Uterus (tissue), 4 donors: ENCODE results near the gene TLE2. TPM values are rescaled to one million over a fixed set of nuclear protein-coding genes. Genes with fewer than 3 reads are reported as not detected.

Experiments used
- DNase-seq, 2 donors: peaks; one replicate each; pipeline ENCODE4 v3.0.0-alpha.2; 2019 to 2020
- H3K27ac ChIP-seq, 2 donors: fragments of 200-600 bp; sonication (generic); 1 replicate in 1 of 2; 2 replicates in 1 of 2; pipeline ENCODE4 v1.5.1; 2016 to 2018
- H3K27me3 ChIP-seq, 2 donors: fragments of 200-600 bp; sonication (generic); one replicate each; pipeline ENCODE4 v1.5.1; 2018 to 2019; ENCODE audit warnings: control low read depth in 1 of 2
- H3K36me3 ChIP-seq, 2 donors: fragments of 200-600 bp; sonication (generic); one replicate each; pipeline ENCODE4 v1.5.1; 2019; ENCODE audit warnings: control low read depth in 1 of 2
- H3K4me1 ChIP-seq, 2 donors: fragments of 200-600 bp; sonication (generic); one replicate each; pipeline ENCODE4 v1.5.1; 2018 to 2019; ENCODE audit warnings: control low read depth in 1 of 2
- H3K4me3 ChIP-seq, 2 donors: fragments of 200-600 bp; sonication (generic); 1 replicate in 1 of 2; 2 replicates in 1 of 2; pipeline ENCODE4 v1.5.1; 2018 to 2019; ENCODE audit warnings: mild to moderate bottlenecking in 1 of 2
- H3K9me3 ChIP-seq, 2 donors: fragments of 200-600 bp; sonication (generic); one replicate each; pipeline ENCODE4 v1.5.1; 2019; ENCODE audit warnings: control low read depth in 1 of 2
- POLR2A ChIP-seq, 2 donors: fragments of 450-650 bp; IDR thresholded peaks; one replicate each; pipeline ENCODE4 v1.6.1; 2016; ENCODE audit warnings: antibody characterized with exemption in 2 of 2, mild to moderate bottlenecking in 1 of 2, moderate library complexity in 1 of 2
- intact Hi-C: fragments of 100-400 bp; cut with DNase I; formaldehyde crosslinking; loops from one replicate; pipeline ENCODE4 v1.15.1; 2023; ENCODE audit warnings: low total_unique reads
- total RNA-seq, 4 donors: library from RNA; depleted of rRNA in 3 of 4; stranded (reverse); fragments of >200 nt in 3 of 4; gene quantifications; one replicate each; pipeline versions ENCODE4 v1.1.0 to v1.2.4, GENCODE V29; 2014 to 2023
- TF ChIP-seq, protein P1 (sequence below), 4 experiments: fragments of 200-600 bp in 2 of 4; fragments of 450-650 bp in 2 of 4; sonication (generic) in 2 of 4; IDR thresholded peaks; one replicate each; pipeline ENCODE4 v1.5.1; 2016 to 2019; ENCODE audit warnings: antibody characterized with exemption in 4 of 4, mild to moderate bottlenecking in 2 of 4, moderate library complexity in 1 of 4
- donor health status: DM: yes; HTN: yes; CAD: no.

The TLE2 gene
- total RNA-seq, 4 donors from 2014 or later: 24.9 to 102 (median 62.3) TPM

- no peaks in the 10 kb centered on the region for H3K27me3 ChIP-seq
- peak overlapping the region; percentile 82 to 88 for H3K27ac ChIP-seq
- intact Hi-C loops: no loop called here
- no peak overlapping the region for H3K4me3 ChIP-seq
- peak; percentile 41 to 65 for DNase-seq
- H3K4me1 ChIP-seq: peaks cover 8 to 29% of the 10 kb centered on the region in 2 donors
- H3K9me3 ChIP-seq: no peaks in the 10 kb centered on the region
- no peaks in the 10 kb centered on the region for H3K36me3 ChIP-seq
- TF ChIP-seq, protein P1, sequence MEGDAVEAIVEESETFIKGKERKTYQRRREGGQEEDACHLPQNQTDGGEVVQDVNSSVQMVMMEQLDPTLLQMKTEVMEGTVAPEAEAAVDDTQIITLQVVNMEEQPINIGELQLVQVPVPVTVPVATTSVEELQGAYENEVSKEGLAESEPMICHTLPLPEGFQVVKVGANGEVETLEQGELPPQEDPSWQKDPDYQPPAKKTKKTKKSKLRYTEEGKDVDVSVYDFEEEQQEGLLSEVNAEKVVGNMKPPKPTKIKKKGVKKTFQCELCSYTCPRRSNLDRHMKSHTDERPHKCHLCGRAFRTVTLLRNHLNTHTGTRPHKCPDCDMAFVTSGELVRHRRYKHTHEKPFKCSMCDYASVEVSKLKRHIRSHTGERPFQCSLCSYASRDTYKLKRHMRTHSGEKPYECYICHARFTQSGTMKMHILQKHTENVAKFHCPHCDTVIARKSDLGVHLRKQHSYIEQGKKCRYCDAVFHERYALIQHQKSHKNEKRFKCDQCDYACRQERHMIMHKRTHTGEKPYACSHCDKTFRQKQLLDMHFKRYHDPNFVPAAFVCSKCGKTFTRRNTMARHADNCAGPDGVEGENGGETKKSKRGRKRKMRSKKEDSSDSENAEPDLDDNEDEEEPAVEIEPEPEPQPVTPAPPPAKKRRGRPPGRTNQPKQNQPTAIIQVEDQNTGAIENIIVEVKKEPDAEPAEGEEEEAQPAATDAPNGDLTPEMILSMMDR (IDR thresholded peaks at IDR 0.05): no peak
- no peak for TF ChIP-seq POLR2A (IDR thresholded peaks at IDR 0.05)
Measured at GRCh38 chr19:3055741-3056416, 26.8 kb upstream of the TLE2 start.

DNA sequence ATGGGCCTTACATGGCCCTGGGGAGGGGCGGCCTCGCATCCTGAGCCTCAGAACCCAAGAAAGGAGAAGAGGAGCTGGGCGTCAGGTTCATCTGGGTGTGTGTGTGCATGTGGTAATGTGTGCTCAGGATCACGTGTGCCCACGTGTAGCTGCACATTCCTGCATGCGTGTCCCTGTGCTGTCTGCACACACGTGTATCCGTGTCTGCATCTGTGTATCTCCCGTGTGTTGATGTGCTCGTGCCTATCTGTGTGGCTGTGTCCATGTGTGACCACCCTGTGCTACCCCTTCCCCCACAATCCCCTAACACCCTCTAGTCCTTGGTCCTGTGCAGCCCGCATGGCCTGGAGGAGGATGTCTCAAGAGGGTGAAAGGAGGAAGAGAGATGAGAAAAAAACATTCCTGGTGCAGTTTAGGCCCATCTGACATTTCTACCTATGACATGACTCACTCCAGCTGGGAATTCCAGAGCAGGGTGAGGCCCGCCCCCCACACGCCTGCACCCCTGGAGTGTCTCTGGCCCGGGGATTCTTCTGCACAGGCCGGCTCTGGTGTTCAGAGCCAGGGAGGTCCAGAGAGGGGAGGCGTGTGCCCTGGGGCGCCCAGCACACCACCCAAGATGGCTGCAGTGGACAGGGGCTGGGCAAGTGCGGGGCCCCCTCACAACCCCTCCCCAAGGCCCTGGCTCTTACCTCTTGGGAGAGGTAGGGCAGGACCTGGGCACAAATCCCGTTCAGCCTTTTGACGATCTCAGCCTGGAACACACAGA is 26.1 kb upstream of the TLE2 start:
- Histone ChIP-seq H3K4me3 (no peak overlapping the region), H3K27me3 (no peaks in the 10 kb centered on the region), H3K4me1 (peaks cover 8 to 26% of the 10 kb centered on the region in 2 donors), H3K36me3 (no peaks in the 10 kb centered on the region), H3K27ac (peak overlapping the region; percentile 82 to 88), H3K9me3 (no peaks in the 10 kb centered on the region)
- intact Hi-C loops: no loop called here
- no peak for DNase-seq
- TF ChIP-seq, protein P1 (IDR thresholded peaks at IDR 0.05): no peak
- no peak for TF ChIP-seq POLR2A (IDR thresholded peaks at IDR 0.05)

GRCh38 chr19:3054265-3054971 is 25.3 kb upstream of the TLE2 start:
- TF ChIP-seq, protein P1 (IDR thresholded peaks at IDR 0.05): no peak
- no peak for TF ChIP-seq POLR2A (IDR thresholded peaks at IDR 0.05)
- peak overlapping the region; percentile 21 to 88 for H3K27ac ChIP-seq

DNA sequence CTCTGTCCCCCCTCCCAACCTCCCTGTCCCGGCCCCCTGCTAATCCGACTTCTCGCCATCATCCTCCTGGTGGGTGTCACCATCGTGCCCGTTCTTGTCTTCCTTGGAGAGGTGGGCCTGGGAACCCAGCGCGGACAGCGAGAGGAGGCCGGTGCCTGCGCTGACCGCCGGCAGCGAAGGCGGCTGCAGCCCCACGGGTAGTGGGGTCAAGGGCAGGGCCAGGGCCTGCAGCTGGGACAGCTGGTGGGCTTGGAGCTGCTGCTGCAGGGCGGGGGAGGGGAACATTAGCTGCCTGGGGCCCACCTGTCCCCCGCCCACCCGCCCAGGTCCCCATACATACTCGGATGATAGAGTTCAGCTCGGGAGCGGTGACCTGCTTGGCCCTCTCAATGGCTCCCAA is 24.7 kb upstream of the TLE2 start:
- Histone ChIP-seq H3K4me1 (peaks cover 8 to 18% of the 10 kb centered on the region in 2 donors), H3K27ac (no peak overlapping the region), H3K4me3 (no peak overlapping the region), H3K9me3 (no peaks in the 10 kb centered on the region), H3K36me3 (no peaks in the 10 kb centered on the region), H3K27me3 (no peaks in the 10 kb centered on the region)
- intact Hi-C loops: no loop called here
- TF ChIP-seq POLR2A (IDR thresholded peaks at IDR 0.05): no peak
- TF ChIP-seq, protein P1 (IDR thresholded peaks at IDR 0.05): no peak
- no peak for DNase-seq

More at GRCh38 chr19:3054265-3054971, 25.3 kb upstream of the TLE2 start:
- no peak for DNase-seq
- Histone ChIP-seq H3K27me3 (no peaks in the 10 kb centered on the region), H3K4me3 (no peak overlapping the region), H3K9me3 (no peaks in the 10 kb centered on the region), H3K4me1 (peaks cover 8 to 20% of the 10 kb centered on the region in 2 donors), H3K36me3 (no peaks in the 10 kb centered on the region)
- intact Hi-C loops: no loop called here
